Myocyte (in vitro differentiated cells): ENCODE results near the gene XRCC2. TPM values are rescaled to one million over a fixed set of nuclear protein-coding genes. Genes with fewer than 3 reads are reported as not detected.
"Not testable (repeated sequence)": the region's sequence is repeated elsewhere in the genome, so short reads cannot be mapped to it uniquely, and the experiment has no call there.

Source experiments
- DNase-seq: peaks from one replicate; pipeline ENCODE4 v3.0.0-alpha.2; 2012; ENCODE audit warnings: low read depth
- total RNA-seq: library from RNA; depleted of rRNA; stranded (reverse); fragments of >200 nt; gene quantifications from 2 replicates; pipeline ENCODE4 v1.2.3, GENCODE V29; 2014

XRCC2 gene
- total RNA-seq, 1 donor from 2014 or later: 0.62 TPM

DNA sequence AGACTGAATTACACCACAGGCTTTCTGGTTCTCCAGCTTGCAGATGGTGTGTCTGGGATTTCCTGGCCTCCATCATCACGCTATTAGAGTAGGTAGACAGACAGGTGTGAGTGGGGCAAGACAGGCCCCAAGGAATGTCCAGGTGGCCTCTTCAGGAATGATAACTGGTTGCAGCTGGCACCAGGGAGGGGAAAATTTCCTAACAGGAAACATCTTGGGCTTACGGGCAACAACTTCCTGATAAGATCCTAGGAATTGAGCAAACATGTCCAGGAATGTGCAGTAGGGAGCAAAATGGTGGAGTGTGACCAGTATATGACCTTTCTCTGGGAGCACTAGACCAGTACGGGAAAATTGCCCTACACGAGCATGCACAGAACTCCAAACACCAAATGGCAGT lies 11.3 kb downstream of the XRCC2 start:
- no peak for DNase-seq

GRCh38 chr7:152663931-152664330 lies 12.0 kb downstream of the XRCC2 start:
- peak; percentile 31 for DNase-seq

GRCh38 chr7:152663148-152663740 lies 12.7 kb downstream of the XRCC2 start:
- DNase-seq: no peak

DNA sequence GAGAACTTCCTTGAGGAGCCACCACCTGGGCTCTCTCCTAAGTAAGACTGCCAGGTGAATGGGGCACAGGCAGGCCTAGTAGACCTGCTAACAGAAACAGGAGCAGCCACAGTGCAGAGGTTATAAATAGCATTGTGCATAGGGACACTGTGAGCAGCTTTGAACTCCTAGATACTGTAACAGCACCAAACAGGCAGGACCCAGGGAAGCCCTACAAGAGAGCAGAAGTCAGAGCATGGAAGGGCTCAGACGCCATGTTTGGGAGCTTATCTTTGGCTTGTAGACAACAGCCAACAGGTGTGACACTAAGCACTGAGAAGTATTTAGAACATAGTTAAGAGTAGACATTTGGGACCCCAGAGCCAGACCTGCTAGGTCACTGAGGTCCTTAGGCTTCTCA lies 14.5 kb downstream of the XRCC2 start:
- peak; percentile 11 for DNase-seq

GRCh38 chr7:152660021-152660420 lies 15.9 kb downstream of the XRCC2 start:
- DNase-seq: no peak

DNA sequence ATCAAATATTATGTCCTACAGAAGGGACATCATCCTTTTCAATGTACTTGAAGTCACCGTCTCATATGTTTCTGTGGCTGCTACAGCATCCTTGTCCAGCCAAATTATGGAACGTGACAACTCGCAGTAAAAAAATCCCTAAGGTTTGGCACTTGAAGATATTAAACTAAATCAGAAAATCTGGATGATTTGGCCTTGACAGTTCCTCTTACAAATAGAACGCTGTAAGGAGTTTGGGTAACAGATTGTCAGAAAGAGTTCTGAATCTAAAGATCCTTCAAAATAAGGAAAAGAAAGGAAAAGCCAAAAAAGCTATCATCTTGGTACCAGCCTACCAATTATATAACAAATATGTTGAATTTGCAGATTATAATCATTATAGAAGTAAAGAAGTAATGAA lies 21.0 kb downstream of the XRCC2 start:
- DNase-seq: no peak

DNA sequence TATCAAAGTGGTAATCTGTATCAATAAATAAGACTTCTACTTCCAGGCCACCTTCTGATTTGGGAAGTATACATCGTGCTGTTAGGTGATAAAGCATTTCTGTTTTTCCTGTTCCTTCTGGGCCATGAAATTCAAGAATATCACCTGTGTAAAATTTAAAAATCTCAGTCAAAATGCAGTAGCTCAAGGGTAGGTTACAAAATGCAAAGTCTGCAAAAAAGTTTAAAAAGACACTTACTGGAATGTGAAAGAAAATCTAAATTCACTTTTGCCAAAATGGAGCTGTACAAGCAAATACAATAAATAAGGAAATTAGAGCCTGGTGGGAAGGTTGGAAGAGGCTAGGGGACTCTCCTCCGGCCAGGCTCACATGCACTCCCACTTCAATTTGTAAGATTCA lies 26.7 kb downstream of the XRCC2 start:
- DNase-seq: no peak

GRCh38 chr7:152647009-152647408 lies 28.9 kb downstream of the XRCC2 start:
- DNase-seq: no peak

- not testable (repeated sequence) for DNase-seq
These were observed 29.4 kb downstream of the XRCC2 start for GRCh38 chr7:152646579-152646978.

- DNase-seq: no peak
These were observed 31.9 kb downstream of the XRCC2 start for GRCh38 chr7:152643979-152644559.

DNA sequence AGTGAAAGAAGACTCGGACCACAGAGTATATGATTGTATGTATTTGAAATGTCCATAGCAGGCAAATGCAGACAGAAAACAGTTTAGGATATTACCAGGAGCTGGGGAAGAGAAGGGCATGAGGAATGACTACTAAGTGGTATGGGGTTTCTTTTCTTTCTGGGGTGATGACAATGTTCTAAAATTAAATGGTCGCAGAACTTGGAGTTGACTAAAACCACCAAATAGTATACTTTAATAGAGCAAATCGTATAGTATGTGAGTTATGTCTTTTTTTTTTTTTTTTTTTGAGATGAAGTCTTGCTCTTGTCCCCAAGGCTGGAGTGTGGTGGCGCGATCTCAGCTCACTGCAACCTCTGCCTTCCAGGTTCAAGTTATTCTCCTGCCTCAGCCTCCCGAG lies 34.6 kb downstream of the XRCC2 start:
- DNase-seq: no peak

GRCh38 chr7:152640829-152641228 lies 35.1 kb downstream of the XRCC2 start:
- DNase-seq: no peak

- DNase-seq: no peak
These were observed 37.9 kb downstream of the XRCC2 start for GRCh38 chr7:152637920-152638580.

DNA sequence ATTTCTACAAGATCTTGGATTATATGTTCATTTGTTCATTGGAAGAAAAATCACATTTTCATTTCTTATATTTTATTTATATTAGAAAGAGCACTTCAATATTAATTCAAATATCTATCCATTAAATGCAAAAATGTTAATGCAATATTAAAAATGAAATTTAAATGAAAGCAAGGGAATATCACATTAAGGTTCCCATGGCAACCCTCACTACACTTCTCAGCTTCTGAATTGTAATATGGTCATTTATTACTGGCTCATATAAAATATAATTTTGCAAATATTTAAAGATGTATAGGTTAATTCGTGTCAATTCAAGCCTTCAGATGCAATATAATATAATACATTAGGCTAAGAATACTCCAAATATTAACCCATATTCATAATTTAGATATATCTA lies 38.8 kb downstream of the XRCC2 start:
- DNase-seq: no peak

DNA sequence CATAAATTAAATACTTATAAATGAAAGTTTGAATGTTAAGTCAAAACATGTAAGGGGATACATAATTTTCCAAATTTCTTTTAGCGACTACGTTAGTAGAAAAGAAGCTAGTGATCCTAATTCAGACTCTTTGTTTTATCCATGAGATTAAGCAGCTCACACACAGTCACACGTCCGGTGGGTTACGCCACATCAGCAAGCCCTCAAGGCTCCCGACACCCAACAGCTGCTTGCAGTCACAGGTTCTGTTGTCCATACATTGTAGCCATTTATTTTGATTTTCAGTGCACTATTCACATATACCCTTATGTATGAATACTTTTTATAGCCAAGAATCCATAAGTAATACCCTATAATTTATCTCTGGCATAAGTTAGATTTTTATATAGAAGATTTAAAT lies 39.5 kb downstream of the XRCC2 start:
- no peak for DNase-seq

DNA sequence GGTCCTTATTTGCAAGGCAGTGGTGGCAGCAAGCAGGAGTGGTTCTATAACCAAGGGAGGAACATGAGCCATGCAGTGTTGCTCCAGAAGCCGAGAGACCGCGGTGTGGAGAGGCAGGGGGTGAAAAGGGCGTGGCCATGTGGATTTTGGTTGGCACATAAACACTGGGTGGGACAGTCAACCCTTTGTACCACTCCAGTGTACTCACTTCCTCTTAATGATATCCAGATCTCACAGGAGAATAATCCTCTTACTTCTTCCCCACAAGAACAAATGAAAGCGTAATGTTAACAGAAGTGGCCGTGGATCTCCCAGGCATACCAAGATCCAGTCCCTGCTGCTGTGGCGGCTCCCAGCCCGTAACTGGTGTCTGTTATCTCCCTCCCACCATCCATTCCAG lies 42.4 kb downstream of the XRCC2 start:
- DNase-seq: no peak

DNA sequence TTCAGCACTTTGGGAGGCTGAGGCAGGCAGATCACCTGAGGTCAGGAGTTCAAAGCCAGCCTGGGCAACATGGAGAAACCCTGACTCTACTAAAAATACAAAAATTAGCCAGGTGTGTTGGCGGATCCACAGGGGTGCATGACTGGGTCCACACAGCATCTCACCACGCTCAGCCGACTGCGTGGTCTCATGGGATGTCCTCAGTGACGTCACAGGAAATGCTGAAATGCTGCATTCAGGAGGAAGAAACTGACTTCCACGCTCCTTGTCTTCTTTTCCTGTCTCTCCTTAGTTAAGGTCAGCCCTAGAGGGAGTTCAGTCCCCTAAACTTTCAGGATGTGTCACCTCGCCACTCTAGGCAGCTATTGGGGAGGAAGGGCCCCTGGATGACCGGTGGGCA lies 42.9 kb downstream of the XRCC2 start:
- no peak for DNase-seq

DNA sequence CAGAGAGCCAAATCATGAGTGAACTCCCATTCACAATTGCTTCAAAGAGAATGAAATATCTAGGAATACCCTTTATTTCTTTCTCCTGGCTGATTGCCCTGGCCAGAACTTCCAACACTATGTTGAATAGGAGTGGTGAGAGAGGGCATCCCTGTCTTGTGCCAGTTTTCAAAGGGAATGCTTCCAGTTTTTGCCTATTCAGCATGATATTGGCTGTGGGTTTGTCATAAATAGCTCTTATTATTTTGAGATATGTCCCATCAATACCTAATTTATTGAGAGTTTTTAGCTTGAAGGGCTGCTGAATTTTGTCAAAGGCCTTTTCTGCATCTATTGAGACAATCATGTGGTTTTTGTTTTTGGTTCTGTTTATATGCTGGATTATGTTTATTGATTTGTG lies 47.2 kb downstream of the XRCC2 start:
- not testable (repeated sequence) for DNase-seq

GRCh38 chr7:152624228-152624627 lies 51.7 kb downstream of the XRCC2 start:
- DNase-seq: no peak

- no peak for DNase-seq
These were observed 54.5 kb downstream of the XRCC2 start for GRCh38 chr7:152621426-152621825.

GRCh38 chr7:152619027-152619739 lies 56.8 kb downstream of the XRCC2 start:
- DNase-seq: no peak

- DNase-seq: no peak
These were observed 57.5 kb downstream of the XRCC2 start for GRCh38 chr7:152618427-152618826.
